Measurements from ENCODE around the gene SLC5A12. TPM values are rescaled to one million over a fixed set of nuclear protein-coding genes. Genes with fewer than 3 reads are reported as not detected.

The SLC5A12 gene
- total and polyA plus RNA-seq, 10 of the 15 experiments (the other 5 are each of a cell fraction or from before 2014, with no cell fraction given): 0.06 to 0.15 TPM; not detected in 8

GRCh38 chr11:26767060-26767459 lies 45.2 kb upstream of the SLC5A12 start (continued):
- TF ChIP-seq, protein P1, sequence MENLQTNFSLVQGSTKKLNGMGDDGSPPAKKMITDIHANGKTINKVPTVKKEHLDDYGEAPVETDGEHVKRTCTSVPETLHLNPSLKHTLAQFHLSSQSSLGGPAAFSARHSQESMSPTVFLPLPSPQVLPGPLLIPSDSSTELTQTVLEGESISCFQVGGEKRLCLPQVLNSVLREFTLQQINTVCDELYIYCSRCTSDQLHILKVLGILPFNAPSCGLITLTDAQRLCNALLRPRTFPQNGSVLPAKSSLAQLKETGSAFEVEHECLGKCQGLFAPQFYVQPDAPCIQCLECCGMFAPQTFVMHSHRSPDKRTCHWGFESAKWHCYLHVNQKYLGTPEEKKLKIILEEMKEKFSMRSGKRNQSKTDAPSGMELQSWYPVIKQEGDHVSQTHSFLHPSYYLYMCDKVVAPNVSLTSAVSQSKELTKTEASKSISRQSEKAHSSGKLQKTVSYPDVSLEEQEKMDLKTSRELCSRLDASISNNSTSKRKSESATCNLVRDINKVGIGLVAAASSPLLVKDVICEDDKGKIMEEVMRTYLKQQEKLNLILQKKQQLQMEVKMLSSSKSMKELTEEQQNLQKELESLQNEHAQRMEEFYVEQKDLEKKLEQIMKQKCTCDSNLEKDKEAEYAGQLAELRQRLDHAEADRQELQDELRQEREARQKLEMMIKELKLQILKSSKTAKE (IDR thresholded peaks at IDR 0.05; ENCODE audit: low read depth, poor library complexity, severe bottlenecking): no peak
- TF ChIP-seq ESRRA (IDR thresholded peaks at IDR 0.05; ENCODE audit: low read length): no peak
- no peak for TF ChIP-seq SPI1 (IDR thresholded peaks at IDR 0.05; ENCODE audit: borderline replicate concordance, insufficient read depth, low read depth, low read length)
- TF ChIP-seq ZBTB11 (CRISPR knock-in tag; IDR thresholded peaks at IDR 0.05): no peak
- TF ChIP-seq HDGF (IDR thresholded peaks at IDR 0.05): no peak
- TF ChIP-seq BCL11A (IDR thresholded peaks at IDR 0.05; ENCODE audit: low read depth, low read length): no peak
- no peak for TF ChIP-seq CBX5 (IDR thresholded peaks at IDR 0.05; ENCODE audit: low read depth)
- TF ChIP-seq ZSCAN29 (IDR thresholded peaks at IDR 0.05): no peak
- no peak for TF ChIP-seq TARDBP (IDR thresholded peaks at IDR 0.05; ENCODE audit: borderline replicate concordance)
- TF ChIP-seq ZNF274 (IDR thresholded peaks at IDR 0.05; ENCODE audit: insufficient read depth, insufficient read length): no peak
- no peak for TF ChIP-seq NBN (IDR thresholded peaks at IDR 0.05)

Measured in GM12878 (cell line).